GM12878 (cell line): ENCODE measurements around the gene SRBD1. TPM values are rescaled to one million over a fixed set of nuclear protein-coding genes. Genes with fewer than 3 reads are reported as not detected.

Experiments used
- ATAC-seq: fragments of 200-7000 bp; cut with Tn5 transposase; 3 replicates; pipeline ENCODE4 v1.9.1; 2020; ENCODE audit warnings: mild to moderate bottlenecking, moderate library complexity
- BruUV-seq: library from RNA; stranded (reverse); fragments of 400-500 nt; replicated peaks from 2 replicates; lab custom pipeline; 2021; lab: Mats Ljungman, UMichigan
- CTCF ChIA-PET: fragments of 300-600 bp; sonication (Branson Sonifier 250); formaldehyde crosslinking; extraction: SDS; loops from one replicate; lab custom pipeline; 2021; ENCODE audit warnings: inconsistent platforms; lab: Yijun Ruan, JAX
- POLR2A ChIA-PET: fragments of 350-600 bp; formaldehyde crosslinking; extraction: SDS; loops from one replicate; lab custom pipeline; 2021; ENCODE audit warnings: inconsistent platforms; lab: Charles Lee
- RAD21 ChIA-PET: fragments of 300-600 bp; sonication (Branson Sonifier 250); formaldehyde crosslinking; loops from one replicate; lab custom pipeline; 2023; ENCODE audit warnings: antibody characterized with exemption; ENCODE audit not compliant: unreplicated experiment; lab: Charles Lee
- SMC1A ChIA-PET: fragments of 300-600 bp; sonication (Branson Sonifier 250); formaldehyde crosslinking; loops from one replicate; lab custom pipeline; 2023; ENCODE audit not compliant: unreplicated experiment, uncharacterized antibody; lab: Charles Lee
- DNase-seq: peaks from one replicate; pipeline ENCODE4 v3.0.0-alpha.2; 2011; ENCODE audit warnings: low read depth, low spot score
- FAIRE-seq: peaks from 3 replicates; lab custom pipeline; 2011; peaks lifted over from hg19 to GRCh38; lab: Jason Lieb, UNC
- H2AFZ ChIP-seq: 2 replicates; pipeline ENCODE4 v1.6.0; 2011; ENCODE audit warnings: low read depth, low read length, control low read depth; ENCODE audit not compliant: control insufficient read depth
- H3K27ac ChIP-seq: 2 replicates; pipeline ENCODE4 v1.5.1; 2011; ENCODE audit warnings: control low read depth; ENCODE audit not compliant: control insufficient read depth, insufficient read depth
- H3K27me3 ChIP-seq, 2 experiments: replicated peaks in 1 of 2; 2 replicates each; pipeline versions ENCODE4 v1.6.0 to v1.6.1; 2011; ENCODE audit warnings: low read length in 1 of 2; ENCODE audit not compliant: control insufficient read depth in 2 of 2, insufficient read depth in 2 of 2
- H3K36me3 ChIP-seq, 2 experiments: 2 replicates each; pipeline ENCODE4 v1.5.1; 2011; ENCODE audit warnings: low read length in 1 of 2; ENCODE audit not compliant: control insufficient read depth in 2 of 2, insufficient read depth in 2 of 2
- H3K4me1 ChIP-seq: 2 replicates; pipeline ENCODE4 v1.6.1; 2011; ENCODE audit warnings: mild to moderate bottlenecking, low read length, moderate library complexity, mixed read lengths; ENCODE audit not compliant: control insufficient read depth, insufficient read depth
- H3K4me2 ChIP-seq: 2 replicates; pipeline ENCODE4 v1.6.0; 2011; ENCODE audit warnings: control low read depth; ENCODE audit not compliant: control insufficient read depth, insufficient read depth
- H3K4me3 ChIP-seq: fragments of 200-600 bp; sonication (generic); 2 replicates; pipeline ENCODE4 v1.5.1; 2016
- H3K79me2 ChIP-seq: 2 replicates; pipeline ENCODE4 v1.6.0; 2011; ENCODE audit warnings: low read length; ENCODE audit not compliant: control insufficient read depth, insufficient read depth
- H3K9ac ChIP-seq: 2 replicates; pipeline ENCODE4 v1.8.0; 2011; ENCODE audit warnings: low read length, control low read depth, mixed read lengths; ENCODE audit not compliant: control insufficient read depth, insufficient read depth
- H3K9me3 ChIP-seq: replicated peaks from 3 replicates; pipeline ENCODE4 v1.5.1; 2011; ENCODE audit warnings: mild to moderate bottlenecking, low read length; ENCODE audit not compliant: control insufficient read depth, insufficient read depth
- H4K20me1 ChIP-seq: 2 replicates; pipeline ENCODE4 v1.6.0; 2011; ENCODE audit not compliant: control insufficient read depth, insufficient read depth
- HDAC6 ChIP-seq: fragments of 200-600 bp; sonication (generic); IDR thresholded peaks from one replicate; pipeline ENCODE4 v1.8.0; 2017; ENCODE audit warnings: antibody characterized with exemption; ENCODE audit not compliant: unreplicated experiment
- TARDBP ChIP-seq: IDR thresholded peaks from 2 replicates; pipeline ENCODE4 v1.6.1; 2016; ENCODE audit warnings: borderline replicate concordance
- TCF7 ChIP-seq: IDR thresholded peaks from 2 replicates; pipeline ENCODE4 v1.6.1; 2014; ENCODE audit warnings: antibody characterized with exemption, borderline replicate concordance
- WGBS: methylation state at CpG from one replicate; pipeline ENCODE4 v1.1.6; 2016; ENCODE audit warnings: low lambda C conversion rate; ENCODE audit not compliant: insufficient replicate concordance, insufficient coverage; ENCODE audit errors: missing lambda C conversion rate; 5-methylcytosine and 5-hydroxymethylcytosine counted together
- in situ Hi-C: fragments of 300-500 bp; cut with MboI; formaldehyde crosslinking; loops from 9 replicates; pipeline ENCODE4 v1.14.3; 2018; ENCODE audit warnings: mixed read lengths
- intact Hi-C: fragments of 100-400 bp; cut with micrococcal nuclease; formaldehyde crosslinking; loops from one replicate; pipeline ENCODE4 v1.14.2; 2022; ENCODE audit not compliant: unreplicated experiment
- polyA plus RNA-seq, 11 experiments: library from polyadenylated mRNA; depleted of rRNA in 4 of 11; unstranded in 6 of 11; stranded (reverse) in 5 of 11; fragments of >200 nt; fragmentation: Nextera tagmentation in 4 of 11; fragmentation: Illumina TruSeq in 1 of 11; extraction: Ambion mirVana in 4 of 11; extraction: Trizol in 1 of 11; gene quantifications; 1 replicate in 1 of 11; 2 replicates in 10 of 11; pipeline versions ENCODE4 v1.2.1 to v1.2.3, GENCODE V29; 2011 to 2016; ENCODE audit warnings: inconsistent platforms in 2 of 11, missing spikeins in 2 of 11, low read depth in 1 of 11
- total RNA-seq, 4 experiments: library from RNA; depleted of rRNA in 3 of 4; stranded (reverse); fragments of >200 nt in 3 of 4; fragmentation: Illumina TruSeq in 1 of 4; extraction: Trizol in 1 of 4; gene quantifications; 2 replicates each; pipeline versions ENCODE4 v1.2.1 to v1.2.3, GENCODE V29; 2013 to 2021
- TF ChIP-seq, protein P1 (sequence below): fragments of 450-650 bp; IDR thresholded peaks from 2 replicates; pipeline ENCODE4 v1.6.1; 2017; ENCODE audit warnings: mild to moderate bottlenecking, moderate library complexity

SRBD1 gene
- total and polyA plus RNA-seq, 10 of the 15 experiments (the other 5 are each of a cell fraction or from before 2014, with no cell fraction given): 9.7 to 33.1 (median 20.1) TPM

GRCh38 chr2:45345331-45346234, 265.5 kb downstream of the SRBD1 start:
- TF ChIP-seq, protein P1, sequence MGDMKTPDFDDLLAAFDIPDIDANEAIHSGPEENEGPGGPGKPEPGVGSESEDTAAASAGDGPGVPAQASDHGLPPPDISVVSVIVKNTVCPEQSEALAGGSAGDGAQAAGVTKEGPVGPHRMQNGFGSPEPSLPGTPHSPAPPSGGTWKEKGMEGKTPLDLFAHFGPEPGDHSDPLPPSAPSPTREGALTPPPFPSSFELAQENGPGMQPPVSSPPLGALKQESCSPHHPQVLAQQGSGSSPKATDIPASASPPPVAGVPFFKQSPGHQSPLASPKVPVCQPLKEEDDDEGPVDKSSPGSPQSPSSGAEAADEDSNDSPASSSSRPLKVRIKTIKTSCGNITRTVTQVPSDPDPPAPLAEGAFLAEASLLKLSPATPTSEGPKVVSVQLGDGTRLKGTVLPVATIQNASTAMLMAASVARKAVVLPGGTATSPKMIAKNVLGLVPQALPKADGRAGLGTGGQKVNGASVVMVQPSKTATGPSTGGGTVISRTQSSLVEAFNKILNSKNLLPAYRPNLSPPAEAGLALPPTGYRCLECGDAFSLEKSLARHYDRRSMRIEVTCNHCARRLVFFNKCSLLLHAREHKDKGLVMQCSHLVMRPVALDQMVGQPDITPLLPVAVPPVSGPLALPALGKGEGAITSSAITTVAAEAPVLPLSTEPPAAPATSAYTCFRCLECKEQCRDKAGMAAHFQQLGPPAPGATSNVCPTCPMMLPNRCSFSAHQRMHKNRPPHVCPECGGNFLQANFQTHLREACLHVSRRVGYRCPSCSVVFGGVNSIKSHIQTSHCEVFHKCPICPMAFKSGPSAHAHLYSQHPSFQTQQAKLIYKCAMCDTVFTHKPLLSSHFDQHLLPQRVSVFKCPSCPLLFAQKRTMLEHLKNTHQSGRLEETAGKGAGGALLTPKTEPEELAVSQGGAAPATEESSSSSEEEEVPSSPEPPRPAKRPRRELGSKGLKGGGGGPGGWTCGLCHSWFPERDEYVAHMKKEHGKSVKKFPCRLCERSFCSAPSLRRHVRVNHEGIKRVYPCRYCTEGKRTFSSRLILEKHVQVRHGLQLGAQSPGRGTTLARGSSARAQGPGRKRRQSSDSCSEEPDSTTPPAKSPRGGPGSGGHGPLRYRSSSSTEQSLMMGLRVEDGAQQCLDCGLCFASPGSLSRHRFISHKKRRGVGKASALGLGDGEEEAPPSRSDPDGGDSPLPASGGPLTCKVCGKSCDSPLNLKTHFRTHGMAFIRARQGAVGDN: no peak
- TF ChIP-seq TCF7 (no peak), HDAC6 (no peak), TARDBP (no peak)
- TF ChIP-seq, all 136 proteins: peak for 0
- no peaks in the 10 kb centered on the region for H4K20me1 ChIP-seq
- H3K27ac ChIP-seq: no peak overlapping the region
- in situ Hi-C loops: no loop called here
- FAIRE-seq: no peak
- H3K27me3 ChIP-seq: no peaks in the 10 kb centered on the region
- DNase-seq: no peak
- H3K4me2 ChIP-seq: no peak overlapping the region
- H3K4me1 ChIP-seq: no peaks in the 10 kb centered on the region
- ChIA-PET POLR2A (no interaction called here), RAD21 (no interaction called here), SMC1A (interaction anchor here (0.8 kb wide), 1 partner anchor 20 kb away, joined by 3 read pairs; no protein-coding TSS in a partner anchor), CTCF (no interaction called here)
- no peaks in the 10 kb centered on the region for H3K9me3 ChIP-seq
- no peak overlapping the region for H2AFZ ChIP-seq
- no peaks in the 10 kb centered on the region for H3K36me3 ChIP-seq
- no peak overlapping the region for H3K9ac ChIP-seq
- 62% methylated on average over 8 of the region's 8 CpGs for WGBS
- no peaks in the 10 kb centered on the region for H3K79me2 ChIP-seq
- no peak for ATAC-seq
- no peak overlapping the region for H3K4me3 ChIP-seq
- intact Hi-C loops: no loop called here
- no TSS peak for BruUV-seq
